A549 treated with CORT108297 at 1 μM for 4 hours (cell line): Measurements from ENCODE around the gene HPS4. TPM values are rescaled to one million over a fixed set of nuclear protein-coding genes. Genes with fewer than 3 reads are reported as not detected.

Experiments used
- total RNA-seq: library from RNA; stranded (reverse); fragments of 200-300 nt; extraction: Qiagen RNA extraction; gene quantifications from 5 replicates; pipeline ENCODE4 v1.2.3, GENCODE V29; 2022

Gene HPS4
- 14.5 to 15.9 TPM (median 15.6 TPM) in 5 replicates for total RNA-seq

GRCh38 chr22:26483439-26484359 lies at the start of gene HPS4, which contains the start of gene SRRD:
HPS4 (minus strand) TSS chr22:26483783; CDS start chr22:26481762, 2,021 bp downstream.
SRRD (plus strand) TSS chr22:26483877; CDS start chr22:26483891, 14 bp downstream.

GRCh38 chr22:26512149-26512793 lies 28.7 kb upstream of the HPS4 start, which contains the start of gene TFIP11:
TFIP11 (minus strand) TSS chr22:26512473; CDS start chr22:26510272, 2,201 bp downstream.

GRCh38 chr22:26428515-26429457 lies 54.8 kb downstream of the HPS4 start, which contains the start of gene ASPHD2:
ASPHD2 (plus strand) TSS chr22:26429260; CDS start chr22:26433616, 4,356 bp downstream.

Other genes with a start within 250 kb of the HPS4 start
- gene ASPHD2, start 54.5 kb downstream of the HPS4 start, total RNA-seq: 0.71 to 1.5 TPM (median 1.4 TPM) in 5 replicates
- 19.5 to 23.8 TPM (median 20.7 TPM) in 5 replicates for gene SRRD, start 94 bp upstream of the HPS4 start, total RNA-seq
- gene TFIP11, start 28.7 kb upstream of the HPS4 start, total RNA-seq: 21.5 to 23.5 TPM (median 22.1 TPM) in 5 replicates
- gene TPST2, start 106.3 kb upstream of the HPS4 start, total RNA-seq: 9.0 to 13.9 TPM (median 12.3 TPM) in 5 replicates
- gene CRYBB1, start 134.2 kb upstream of the HPS4 start, total RNA-seq: 0.16 TPM in 1 of 5 replicates, not detected in the others
- not detected in 5 replicates for gene CRYBA4, start 138.2 kb upstream of the HPS4 start, total RNA-seq
- gene MIAT, start 173.8 kb upstream of the HPS4 start, total RNA-seq: 0.24 to 0.48 TPM (median 0.29 TPM) in 5 replicates